Measurements from ENCODE around the gene CNIH2.
A peak's percentile ranks its signal among the peaks of the same experiment; 100 is the strongest.
"Not testable (repeated sequence)": the region's sequence is repeated elsewhere in the genome, so short reads cannot be mapped to it uniquely, and the experiment has no call there.

Gene CNIH2

DNA sequence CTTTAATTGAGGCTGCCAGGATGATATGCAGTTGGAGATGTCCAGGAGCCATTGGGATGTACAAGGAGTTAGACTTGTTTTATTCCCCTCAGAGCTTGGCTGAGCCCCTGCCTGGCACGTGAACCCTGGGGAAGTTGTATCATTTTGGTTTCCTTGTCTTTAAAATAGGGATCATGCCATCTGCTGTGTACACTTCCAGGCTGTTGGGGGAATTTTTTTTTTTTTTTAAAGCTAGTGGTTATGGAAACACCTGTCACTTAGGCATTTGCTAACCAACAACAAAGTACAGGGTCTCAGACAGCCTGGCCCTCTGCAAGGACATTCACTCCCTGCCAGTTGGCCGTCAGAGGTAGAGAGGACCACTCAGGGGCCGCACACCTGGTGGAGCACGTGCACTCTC, 18.0 kb upstream of the CNIH2 start:
- DNase-seq = no peak

DNA sequence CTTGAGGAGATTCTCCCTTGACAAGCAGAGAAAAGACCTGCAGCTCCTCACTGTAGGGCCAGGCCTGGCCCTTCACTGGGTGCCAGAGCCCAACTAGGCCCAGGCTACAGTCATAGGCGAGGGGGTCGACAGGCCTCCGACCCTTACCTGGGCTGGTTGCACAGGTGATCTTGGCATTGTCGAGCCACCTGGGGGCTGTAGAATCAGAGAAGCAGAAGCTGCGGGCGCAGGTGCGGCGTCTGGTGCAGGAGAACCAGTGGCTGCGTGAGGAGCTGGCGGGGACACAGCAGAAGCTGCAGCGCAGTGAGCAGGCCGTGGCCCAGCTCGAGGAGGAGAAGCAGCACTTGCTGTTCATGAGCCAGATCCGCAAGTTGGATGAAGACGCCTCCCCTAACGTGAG, 16.4 kb upstream of the CNIH2 start:
- no peak for DNase-seq

DNA sequence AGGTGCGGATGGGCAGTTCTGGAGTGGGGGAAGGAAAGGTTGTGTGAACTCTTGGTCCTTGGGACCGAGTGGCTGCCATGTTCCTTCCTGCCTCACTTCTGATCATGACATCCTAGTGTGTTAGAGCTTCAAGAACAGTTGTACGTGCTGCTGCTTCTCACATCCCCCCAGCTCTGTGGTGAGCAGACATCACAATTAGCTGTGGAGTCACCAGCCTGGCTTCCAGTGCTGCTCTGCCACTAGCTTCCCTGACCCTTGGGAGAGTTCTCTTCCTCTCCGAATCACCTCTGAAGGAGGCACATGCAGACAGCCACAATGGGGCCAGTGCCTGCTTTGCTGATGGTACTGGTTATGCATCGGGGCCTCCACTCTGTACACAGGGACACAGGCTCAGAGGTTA, 15.8 kb upstream of the CNIH2 start:
- DNase-seq = no peak

DNA sequence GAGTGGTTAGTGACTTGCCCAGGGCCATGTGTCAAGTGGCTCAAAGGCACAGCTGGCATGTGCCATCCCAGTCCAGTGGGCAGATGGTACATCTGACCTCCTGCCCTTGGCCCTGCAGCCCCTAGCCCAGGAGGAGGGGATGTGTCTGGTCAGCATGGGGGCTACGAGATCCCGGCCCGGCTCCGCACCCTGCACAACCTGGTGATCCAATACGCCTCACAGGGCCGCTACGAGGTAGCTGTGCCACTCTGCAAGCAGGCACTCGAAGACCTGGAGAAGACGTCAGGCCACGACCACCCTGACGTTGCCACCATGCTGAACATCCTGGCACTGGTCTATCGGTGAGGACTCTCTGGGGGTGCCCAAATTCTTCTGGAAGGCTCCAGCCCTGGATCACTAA, 15.3 kb upstream of the CNIH2 start:
- DNase-seq = no peak

DNA sequence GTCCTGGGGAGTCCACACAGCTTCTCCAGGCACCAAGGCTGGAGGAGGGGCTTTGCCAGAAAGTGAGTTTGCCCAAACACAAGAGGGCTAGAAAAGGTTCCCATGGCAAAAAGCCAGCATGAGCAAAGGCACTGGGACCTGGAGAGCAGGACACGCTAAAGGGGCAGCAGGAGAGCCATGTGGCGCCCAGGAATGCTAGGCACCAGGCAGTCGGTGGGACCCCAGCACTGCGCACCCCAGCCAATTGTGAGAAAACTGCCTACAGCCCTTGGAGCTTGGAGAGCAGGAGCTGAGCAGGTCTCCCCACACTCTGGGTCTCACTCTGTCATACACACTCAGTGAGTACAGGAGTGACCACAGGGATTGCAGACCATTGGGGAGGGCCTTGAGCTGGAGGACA, 14.7 kb upstream of the CNIH2 start:
- no peak for DNase-seq

DNA sequence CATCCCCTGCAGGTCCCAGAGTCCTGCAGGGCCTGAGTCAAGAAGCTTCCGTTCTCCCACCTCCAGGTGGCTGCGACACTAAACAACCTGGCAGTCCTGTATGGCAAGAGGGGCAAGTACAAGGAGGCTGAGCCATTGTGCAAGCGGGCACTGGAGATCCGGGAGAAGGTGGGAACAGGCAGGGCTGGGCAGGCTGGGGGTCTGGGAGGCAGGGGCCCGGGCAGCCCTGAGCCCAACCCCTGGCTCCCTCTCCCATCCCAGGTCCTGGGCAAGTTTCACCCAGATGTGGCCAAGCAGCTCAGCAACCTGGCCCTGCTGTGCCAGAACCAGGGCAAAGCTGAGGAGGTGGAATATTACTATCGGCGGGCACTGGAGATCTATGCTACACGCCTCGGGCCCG, 14.2 kb upstream of the CNIH2 start:
- no peak for DNase-seq

DNA sequence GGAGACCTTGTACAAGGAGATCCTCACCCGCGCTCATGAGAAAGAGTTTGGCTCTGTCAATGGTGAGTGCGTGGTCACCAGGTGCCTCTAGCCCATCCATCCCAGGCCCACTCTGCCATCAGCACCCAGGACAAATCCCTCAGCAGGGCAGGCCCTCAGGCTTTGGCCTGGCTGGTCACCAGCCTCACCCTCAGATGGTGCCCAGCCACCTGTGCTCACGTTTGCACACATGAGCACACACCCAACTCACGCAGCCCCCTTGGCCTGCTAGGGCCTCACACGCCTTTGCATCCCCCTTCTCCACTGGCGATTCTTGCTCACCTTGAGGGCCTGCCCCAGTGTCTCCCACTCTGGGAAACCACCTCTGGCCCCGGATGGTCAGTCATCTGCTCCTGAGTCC, 13.6 kb upstream of the CNIH2 start:
- no peak for DNase-seq

DNA sequence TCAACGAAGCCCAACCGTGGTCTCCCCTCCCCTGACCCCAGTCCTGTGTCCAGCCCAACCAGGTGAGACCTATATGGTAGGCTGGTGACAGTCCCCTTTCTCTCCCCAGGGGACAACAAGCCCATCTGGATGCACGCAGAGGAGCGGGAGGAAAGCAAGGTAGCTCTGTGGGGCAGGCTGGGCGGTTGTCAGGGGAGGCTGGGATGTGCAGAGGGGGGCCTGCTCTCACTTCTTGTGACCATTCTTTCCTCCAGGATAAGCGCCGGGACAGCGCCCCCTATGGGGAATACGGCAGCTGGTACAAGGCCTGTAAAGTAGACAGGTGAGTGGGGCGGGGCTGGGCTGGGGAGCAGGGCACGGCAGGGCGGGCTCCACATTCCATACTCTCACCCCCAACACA, 13.1 kb upstream of the CNIH2 start:
- no peak for DNase-seq

DNA sequence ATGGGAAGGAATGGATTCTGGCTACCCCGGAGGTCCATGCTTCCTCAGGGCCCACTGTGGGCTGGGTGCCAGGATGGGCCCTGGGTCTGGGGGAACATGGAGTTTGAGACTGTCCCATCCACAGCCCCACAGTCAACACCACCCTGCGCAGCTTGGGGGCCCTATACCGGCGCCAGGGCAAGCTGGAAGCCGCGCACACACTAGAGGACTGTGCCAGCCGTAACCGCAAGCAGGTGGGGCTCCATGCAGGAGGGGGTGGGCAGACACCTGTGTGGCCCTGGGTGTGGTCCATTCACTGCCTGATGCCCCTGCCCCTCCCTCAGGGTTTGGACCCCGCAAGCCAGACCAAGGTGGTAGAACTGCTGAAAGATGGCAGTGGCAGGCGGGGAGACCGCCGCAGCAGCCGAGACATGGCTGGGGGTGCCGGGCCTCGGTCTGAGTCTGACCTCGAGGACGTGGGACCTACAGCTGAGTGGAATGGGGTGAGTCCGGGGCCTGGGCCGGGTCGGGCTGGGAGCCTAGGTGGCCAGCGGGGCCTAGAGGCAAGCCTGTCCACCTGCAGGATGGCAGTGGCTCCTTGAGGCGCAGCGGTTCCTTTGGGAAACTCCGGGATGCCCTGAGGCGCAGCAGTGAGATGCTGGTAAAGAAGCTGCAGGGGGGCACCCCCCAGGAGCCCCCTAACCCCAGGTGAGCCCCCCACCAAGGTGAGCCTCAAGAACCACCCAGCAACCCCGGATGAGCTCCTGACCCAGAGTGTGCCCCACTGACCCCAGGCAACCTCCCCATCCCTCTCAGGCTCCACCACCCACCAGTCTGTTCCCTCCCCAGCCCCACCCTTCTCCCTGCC, 12.2 kb upstream of the CNIH2 start:
- no peak for DNase-seq

DNA sequence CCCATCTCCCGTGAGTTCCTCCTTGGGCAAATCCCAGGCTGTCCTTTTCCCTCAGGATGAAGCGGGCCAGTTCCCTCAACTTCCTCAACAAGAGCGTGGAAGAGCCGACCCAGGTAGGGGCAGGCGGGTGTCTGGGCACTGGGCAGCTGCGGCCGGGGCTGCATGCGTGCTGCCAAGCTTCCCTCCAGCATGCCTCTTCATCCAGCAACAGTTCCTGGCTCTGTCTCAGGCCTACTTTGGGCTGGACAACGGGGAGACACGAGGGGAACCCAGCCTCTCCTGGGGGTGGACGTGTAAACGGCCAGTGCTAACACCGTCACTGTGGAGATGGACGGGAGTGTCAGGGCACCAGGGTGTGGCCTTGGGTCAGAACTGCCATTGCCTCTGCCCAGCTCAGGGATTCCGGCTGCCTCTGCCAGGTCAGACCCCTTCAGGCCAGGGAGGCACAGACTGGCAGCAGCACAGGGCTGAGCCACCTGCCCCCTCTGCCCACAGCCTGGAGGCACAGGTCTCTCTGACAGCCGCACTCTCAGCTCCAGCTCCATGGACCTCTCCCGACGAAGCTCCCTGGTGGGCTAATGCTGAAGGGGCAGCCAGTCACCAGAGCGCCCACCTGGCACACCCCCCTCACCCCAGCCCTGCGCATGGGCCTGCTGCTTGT, 11.5 kb upstream of the CNIH2 start:
- no peak for DNase-seq

DNA sequence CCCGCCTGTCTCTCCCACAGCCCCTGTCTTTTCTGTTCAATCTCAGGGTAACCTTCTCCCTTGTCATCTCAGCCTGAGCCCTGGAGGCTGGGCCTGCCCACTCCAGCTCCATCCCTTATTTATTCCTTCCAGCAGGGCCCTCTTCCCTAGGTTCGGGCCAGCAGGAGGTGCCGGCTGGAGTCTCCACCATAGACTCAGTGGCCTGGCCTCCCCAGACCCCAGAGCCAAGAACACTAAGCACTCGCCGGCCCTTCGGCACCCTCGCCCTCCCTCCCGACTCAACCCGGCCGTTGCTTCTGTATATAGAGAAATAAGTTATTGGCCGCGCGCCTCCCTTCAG, 11.0 kb upstream of the CNIH2 start:
- DNase-seq = no peak

DNA sequence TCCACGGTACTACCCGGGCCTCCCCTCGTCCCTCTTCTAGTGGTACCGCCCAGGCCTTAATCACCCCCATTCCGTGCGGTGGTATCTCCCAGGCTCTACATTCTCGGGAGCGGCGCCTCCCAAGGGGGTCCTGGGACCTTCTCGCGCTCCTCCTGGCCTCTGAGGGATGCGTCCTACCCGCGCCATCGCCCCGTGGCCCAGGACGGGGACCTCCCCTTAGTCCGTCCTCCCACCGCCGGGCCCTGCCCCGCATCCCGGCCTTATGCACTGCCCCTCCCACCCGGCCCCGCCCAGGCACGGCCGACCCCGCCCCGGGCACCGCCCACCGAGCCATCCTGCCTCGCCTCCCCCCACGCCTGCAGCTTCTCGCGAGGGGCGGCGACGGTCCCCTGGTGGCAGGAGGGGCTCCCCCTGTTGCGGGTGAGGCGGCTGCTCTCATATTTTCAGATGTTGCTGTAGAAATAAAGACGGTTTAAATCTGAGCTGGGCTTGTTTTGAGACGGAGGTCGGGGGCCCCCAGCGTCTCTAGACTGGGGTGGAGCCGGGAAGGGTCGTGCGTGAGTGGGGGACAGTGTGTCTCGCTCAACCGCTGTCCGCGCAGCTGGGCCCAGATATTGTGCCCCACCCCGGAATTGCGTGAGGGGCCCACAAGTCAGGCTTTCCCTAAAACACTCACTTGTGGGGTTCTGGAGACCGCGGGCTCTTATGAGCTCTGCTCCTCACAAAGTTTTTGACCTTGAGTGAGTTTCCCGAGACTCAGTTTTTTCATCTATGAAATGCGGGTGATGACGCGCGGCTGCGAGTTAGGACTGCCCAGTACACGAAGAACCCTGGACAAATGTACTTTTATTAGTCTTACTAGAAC, 10.4 kb upstream of the CNIH2 start:
- DNase-seq = peak; percentile 73

DNA sequence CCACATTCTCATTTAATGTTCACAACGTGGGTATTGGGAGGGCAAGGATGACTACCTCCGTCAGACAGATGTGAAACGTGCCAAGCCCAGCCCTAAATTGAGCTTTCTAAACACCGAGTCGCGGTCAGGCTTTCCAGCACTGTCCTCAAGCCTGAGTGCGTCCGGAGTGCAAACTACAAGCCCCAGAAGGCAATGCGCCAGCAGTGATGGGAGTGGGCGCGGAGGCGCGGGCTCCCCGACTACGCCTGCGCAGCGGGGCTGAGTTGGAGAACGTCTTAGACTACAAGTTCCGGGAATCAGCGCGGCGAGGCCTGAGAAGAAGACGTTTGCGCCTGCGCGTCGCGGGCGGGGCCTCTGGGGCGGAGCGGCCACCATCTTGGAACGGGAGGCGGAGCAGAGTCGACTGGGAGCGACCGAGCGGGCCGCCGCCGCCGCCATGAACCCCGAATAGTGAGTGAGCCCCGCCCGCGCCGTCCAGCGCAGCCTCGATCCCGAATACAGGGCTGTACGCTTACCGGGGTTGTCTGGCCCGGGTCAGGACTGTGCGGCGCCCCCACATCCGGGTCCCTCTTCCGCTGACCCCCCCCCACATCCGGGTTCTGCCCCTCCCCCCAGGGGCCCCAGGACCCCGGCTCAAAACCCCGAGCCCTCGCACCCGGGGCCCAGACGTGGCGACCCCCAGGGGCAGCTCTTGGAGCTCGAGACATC, 9.6 kb upstream of the CNIH2 start, which contains the start of gene RAB1B:
RAB1B (plus strand) TSS at position 396 of the 708 bp plus-strand sequence; CDS start at position 437, 41 bp downstream.
- peak; percentile 100 for DNase-seq

DNA sequence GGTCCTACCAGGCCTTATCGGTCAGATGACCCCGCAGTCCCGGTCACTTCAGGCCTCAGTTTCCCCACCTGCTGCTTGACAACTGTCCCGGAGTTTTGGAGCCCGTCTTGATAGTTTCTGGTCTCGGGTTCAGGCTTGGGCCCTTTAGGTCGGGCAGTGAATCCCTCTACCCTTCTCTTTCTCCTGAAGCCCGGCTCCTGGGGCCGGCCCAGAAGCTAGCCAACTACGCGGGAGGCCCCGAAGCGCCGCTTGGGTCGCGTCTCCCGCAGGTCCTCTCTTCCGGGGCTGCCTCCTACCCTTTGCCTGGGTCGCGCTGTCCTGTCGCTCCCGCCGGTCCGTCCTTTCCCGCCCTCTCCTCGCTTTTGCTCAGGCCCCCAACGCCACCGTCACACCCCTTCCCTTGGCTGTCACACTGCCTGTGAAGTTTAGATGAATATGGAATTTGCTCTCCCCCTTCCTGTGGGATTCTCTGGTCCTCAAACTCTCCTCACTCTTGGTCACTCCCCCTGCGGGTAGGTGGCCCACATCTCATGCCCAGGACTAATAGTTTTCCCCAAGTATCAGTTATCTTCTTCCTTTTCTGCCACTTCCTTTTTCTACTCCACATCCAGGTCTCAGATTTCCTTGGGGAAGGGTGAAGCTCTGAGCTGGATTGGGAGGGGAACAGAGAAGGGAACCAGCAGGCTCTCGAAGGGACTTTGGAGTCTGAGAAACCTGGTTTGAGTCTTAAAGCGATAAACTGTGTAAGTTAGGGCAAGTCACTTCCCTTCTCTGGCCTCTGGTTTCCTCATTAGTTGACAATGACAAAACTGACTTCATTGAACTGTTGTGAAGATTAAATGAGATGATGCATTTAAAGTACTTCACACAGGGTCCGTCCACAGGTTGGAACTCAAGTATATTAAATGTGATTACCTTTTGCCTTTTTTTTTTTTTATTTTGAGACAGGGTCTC, 8.7 kb upstream of the CNIH2 start:
- DNase-seq = no peak

DNA sequence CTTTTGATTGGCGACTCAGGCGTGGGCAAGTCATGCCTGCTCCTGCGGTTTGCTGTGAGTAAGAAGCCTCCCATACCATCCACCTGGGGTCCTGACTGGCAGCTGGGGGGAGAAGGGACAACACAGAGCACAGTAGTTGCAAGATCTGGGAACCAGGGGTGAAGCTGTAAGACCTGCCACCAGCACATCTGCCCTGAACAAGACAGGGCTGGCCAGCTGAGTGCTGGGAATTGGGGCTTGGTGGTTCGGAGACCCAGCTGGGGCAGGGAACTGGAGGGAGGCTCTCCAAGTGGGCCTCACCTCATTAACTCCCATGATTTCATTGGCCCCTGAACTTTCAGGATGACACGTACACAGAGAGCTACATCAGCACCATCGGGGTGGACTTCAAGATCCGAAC, 6.2 kb upstream of the CNIH2 start:
- no peak for DNase-seq

DNA sequence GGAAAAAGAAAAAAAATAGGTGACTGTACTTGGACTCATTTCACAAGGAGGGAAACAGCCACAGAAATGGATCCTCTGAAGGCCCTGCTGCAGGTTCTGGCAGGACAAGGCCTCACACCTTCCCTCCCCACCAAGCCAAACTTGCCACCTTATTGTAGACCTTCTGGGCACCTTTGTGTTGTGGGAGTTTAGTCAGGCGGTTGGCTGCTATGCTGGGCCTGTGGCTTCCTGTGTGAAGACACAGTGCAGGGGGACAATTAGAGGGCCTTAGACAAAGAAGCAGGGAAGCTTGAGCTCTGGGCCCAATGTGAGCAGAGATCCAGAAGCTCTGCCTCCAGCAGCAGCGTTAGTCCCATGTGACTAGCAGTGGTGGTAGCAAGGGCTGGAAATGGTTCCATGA, 5.4 kb upstream of the CNIH2 start:
- no peak for DNase-seq

DNA sequence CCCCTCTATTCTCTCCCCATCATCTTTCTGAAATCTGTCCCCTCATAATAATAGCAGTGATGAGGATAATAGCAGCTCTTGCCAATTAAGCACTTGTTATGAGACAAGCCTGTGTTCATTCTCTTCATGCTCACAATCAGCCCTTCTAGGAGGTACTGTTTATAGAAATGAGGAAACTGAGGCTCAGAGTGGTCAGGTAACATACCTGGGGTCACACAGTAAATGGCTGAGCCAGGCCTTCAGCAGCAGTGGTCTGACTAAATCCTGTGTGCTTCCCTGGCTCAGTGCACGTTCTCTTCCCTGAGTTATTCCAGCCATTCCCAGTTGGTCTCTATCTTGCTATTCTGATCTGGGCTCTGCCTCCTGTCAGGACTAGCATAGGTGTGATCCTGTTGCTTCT, 3.8 kb upstream of the CNIH2 start:
- no peak for DNase-seq

DNA sequence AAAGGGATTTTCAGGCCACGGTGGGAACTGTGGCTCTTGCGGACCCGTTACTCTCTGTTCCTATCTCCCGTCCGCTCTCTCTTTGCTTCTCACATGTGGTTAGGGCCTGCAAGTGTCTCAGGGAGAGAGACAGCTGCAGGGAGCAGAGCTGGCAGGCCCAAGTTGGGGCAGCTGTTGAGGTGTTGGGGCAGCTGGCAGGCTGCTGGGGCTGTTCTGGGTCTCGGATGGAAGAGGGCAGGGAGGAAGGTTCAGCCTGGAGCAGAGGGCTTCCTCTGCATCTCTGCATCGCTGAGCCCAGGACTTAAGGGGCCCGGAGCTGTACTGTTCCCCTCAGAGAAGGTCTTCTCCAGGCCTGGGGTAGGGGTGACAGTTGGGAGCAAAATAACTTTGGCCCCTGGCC, 2.6 kb upstream of the CNIH2 start:
- no peak for DNase-seq

DNA sequence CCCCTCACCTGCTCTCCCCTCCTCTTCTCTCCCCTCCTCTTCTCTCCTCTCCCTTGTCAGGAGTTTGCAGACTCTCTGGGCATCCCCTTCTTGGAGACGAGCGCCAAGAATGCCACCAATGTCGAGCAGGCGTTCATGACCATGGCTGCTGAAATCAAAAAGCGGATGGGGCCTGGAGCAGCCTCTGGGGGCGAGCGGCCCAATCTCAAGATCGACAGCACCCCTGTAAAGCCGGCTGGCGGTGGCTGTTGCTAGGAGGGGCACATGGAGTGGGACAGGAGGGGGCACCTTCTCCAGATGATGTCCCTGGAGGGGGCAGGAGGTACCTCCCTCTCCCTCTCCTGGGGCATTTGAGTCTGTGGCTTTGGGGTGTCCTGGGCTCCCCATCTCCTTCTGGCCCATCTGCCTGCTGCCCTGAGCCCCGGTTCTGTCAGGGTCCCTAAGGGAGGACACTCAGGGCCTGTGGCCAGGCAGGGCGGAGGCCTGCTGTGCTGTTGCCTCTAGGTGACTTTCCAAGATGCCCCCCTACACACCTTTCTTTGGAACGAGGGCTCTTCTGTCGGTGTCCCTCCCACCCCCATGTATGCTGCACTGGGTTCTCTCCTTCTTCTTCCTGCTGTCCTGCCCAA, 1.9 kb upstream of the CNIH2 start:
- no peak for DNase-seq

DNA sequence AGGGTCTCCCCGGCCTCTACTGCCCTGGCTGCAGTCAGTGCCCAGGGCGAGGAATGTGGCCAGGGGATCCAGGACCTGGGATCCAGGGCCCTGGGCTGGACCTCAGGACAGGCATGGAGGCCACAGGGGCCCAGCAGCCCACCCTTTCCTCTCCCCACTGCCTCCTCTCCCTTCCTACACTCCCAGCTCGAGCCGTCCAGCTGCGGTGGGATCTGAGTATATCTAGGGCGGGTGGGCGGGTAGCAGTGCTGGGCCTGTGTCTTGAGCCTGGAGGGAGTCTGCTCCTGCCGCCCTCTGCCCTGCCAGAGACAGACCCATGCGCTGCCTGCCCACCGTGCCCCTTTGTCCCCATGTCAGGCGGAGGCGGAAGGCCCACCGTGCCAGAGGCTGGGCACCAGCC, 1.4 kb upstream of the CNIH2 start:
- not testable (repeated sequence) for DNase-seq

DNA sequence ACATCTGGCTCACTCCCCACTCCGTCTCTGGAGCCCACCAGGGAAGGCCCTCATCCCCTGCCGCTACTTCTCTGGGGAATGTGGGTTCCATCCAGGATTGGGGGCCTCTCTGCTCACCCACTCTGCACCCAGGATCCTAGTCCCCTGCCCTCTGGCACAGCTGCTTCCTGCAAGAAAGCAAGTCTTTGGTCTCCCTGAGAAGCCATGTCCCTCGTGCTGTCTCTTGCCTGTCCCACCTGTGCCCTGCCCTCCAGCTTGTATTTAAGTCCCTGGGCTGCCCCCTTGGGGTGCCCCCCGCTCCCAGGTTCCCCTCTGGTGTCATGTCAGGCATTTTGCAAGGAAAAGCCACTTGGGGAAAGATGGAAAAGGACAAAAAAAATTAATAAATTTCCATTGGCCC, 911 bp upstream of the CNIH2 start:
- not testable (repeated sequence) for DNase-seq
